GM23248 (cell line): ENCODE data around the gene CALD1. TPM values are rescaled to one million over a fixed set of nuclear protein-coding genes. Genes with fewer than 3 reads are reported as not detected.

Experiments used
- DNase-seq: peaks from one replicate; pipeline ENCODE4 v3.0.0-alpha.2; 2015
- H2AFZ ChIP-seq: fragments of 200-600 bp; sonication (generic); 2 replicates; pipeline ENCODE4 v1.6.1; 2016; ENCODE audit warnings: antibody characterized with exemption
- H3F3A ChIP-seq: fragments of 200-600 bp; sonication (generic); 2 replicates; pipeline ENCODE4 v1.6.1; 2016; ENCODE audit warnings: mild to moderate bottlenecking, antibody characterized with exemption, mixed run types; ENCODE audit not compliant: insufficient read depth
- H3K27ac ChIP-seq: fragments of 200-600 bp; sonication (generic); 2 replicates; pipeline ENCODE4 v1.5.1; 2016; ENCODE audit warnings: mild to moderate bottlenecking
- H3K27me3 ChIP-seq: fragments of 200-600 bp; sonication (generic); replicated peaks from 2 replicates; pipeline ENCODE4 v1.6.1; 2016; ENCODE audit warnings: mild to moderate bottlenecking; ENCODE audit not compliant: insufficient read depth
- H3K36me3 ChIP-seq: fragments of 200-600 bp; sonication (generic); 2 replicates; pipeline ENCODE4 v1.6.1; 2016; ENCODE audit warnings: low read depth, mild to moderate bottlenecking
- H3K4me1 ChIP-seq: fragments of 200-600 bp; sonication (generic); 2 replicates; pipeline ENCODE4 v1.6.1; 2016; ENCODE audit warnings: mild to moderate bottlenecking; ENCODE audit not compliant: insufficient read depth
- H3K4me2 ChIP-seq: fragments of 200-600 bp; sonication (generic); one replicate; pipeline ENCODE4 v1.6.1; 2016; ENCODE audit warnings: mild to moderate bottlenecking; ENCODE audit not compliant: unreplicated experiment
- H3K4me3 ChIP-seq: fragments of 200-600 bp; sonication (generic); 2 replicates; pipeline ENCODE4 v1.5.1; 2016; ENCODE audit warnings: mild to moderate bottlenecking
- H3K79me2 ChIP-seq: fragments of 200-600 bp; sonication (generic); 2 replicates; pipeline ENCODE4 v1.6.1; 2016; ENCODE audit warnings: mild to moderate bottlenecking; ENCODE audit not compliant: insufficient read depth
- H3K9ac ChIP-seq: fragments of 200-600 bp; sonication (generic); 2 replicates; pipeline ENCODE4 v1.6.1; 2016; ENCODE audit warnings: mild to moderate bottlenecking
- H3K9me2 ChIP-seq: fragments of 200-600 bp; sonication (generic); 2 replicates; pipeline ENCODE4 v1.6.1; 2016; ENCODE audit warnings: mixed run types, mild to moderate bottlenecking, moderate library complexity; ENCODE audit not compliant: insufficient read depth
- H3K9me3 ChIP-seq: fragments of 200-600 bp; sonication (generic); one replicate; pipeline ENCODE4 v1.6.1; 2017; ENCODE audit warnings: low read depth
- H4K20me1 ChIP-seq: fragments of 200-600 bp; sonication (generic); 2 replicates; pipeline ENCODE4 v1.6.0; 2016; ENCODE audit not compliant: insufficient read depth
- EZH2 ChIP-seq: fragments of 200-600 bp; sonication (generic); IDR thresholded peaks from 2 replicates; pipeline ENCODE4 v1.6.1; 2018; ENCODE audit warnings: antibody characterized with exemption, mild to moderate bottlenecking; ENCODE audit not compliant: insufficient read depth, poor library complexity, severe bottlenecking
- EZH2phosphoT487 ChIP-seq: fragments of 200-600 bp; sonication (generic); IDR thresholded peaks from 2 replicates; pipeline ENCODE4 v1.6.1; 2018; ENCODE audit warnings: antibody characterized with exemption, moderate library complexity, mild to moderate bottlenecking, low read depth; ENCODE audit not compliant: insufficient read depth
- WGBS, 2 experiments: methylation state at CpG; one replicate each; pipeline ENCODE4 v1.1.6; 2015 to 2017; ENCODE audit warnings: low lambda C conversion rate in 2 of 2, low coverage in 1 of 2; ENCODE audit errors: missing lambda C conversion rate in 2 of 2; 5-methylcytosine and 5-hydroxymethylcytosine counted together
- in situ Hi-C: fragments of 300-500 bp; cut with MboI; formaldehyde crosslinking; loops from 2 replicates; pipeline ENCODE4 v1.15.0; 2020
- polyA plus RNA-seq: library from polyadenylated mRNA; unstranded; fragments of >200 nt; fragmentation: Nextera tagmentation; extraction: Ambion mirVana; gene quantifications from 2 replicates; pipeline ENCODE4 v1.2.1, GENCODE V29; 2016
- total RNA-seq: library from RNA; depleted of rRNA; stranded (reverse); fragments of >200 nt; shearing (Covaris generic); gene quantifications from 2 replicates; pipeline ENCODE4 v1.2.3, GENCODE V29; 2014

The CALD1 gene
- total and polyA plus RNA-seq, 2 experiments from 2014 or later: 698 to 1,687 TPM

DNA sequence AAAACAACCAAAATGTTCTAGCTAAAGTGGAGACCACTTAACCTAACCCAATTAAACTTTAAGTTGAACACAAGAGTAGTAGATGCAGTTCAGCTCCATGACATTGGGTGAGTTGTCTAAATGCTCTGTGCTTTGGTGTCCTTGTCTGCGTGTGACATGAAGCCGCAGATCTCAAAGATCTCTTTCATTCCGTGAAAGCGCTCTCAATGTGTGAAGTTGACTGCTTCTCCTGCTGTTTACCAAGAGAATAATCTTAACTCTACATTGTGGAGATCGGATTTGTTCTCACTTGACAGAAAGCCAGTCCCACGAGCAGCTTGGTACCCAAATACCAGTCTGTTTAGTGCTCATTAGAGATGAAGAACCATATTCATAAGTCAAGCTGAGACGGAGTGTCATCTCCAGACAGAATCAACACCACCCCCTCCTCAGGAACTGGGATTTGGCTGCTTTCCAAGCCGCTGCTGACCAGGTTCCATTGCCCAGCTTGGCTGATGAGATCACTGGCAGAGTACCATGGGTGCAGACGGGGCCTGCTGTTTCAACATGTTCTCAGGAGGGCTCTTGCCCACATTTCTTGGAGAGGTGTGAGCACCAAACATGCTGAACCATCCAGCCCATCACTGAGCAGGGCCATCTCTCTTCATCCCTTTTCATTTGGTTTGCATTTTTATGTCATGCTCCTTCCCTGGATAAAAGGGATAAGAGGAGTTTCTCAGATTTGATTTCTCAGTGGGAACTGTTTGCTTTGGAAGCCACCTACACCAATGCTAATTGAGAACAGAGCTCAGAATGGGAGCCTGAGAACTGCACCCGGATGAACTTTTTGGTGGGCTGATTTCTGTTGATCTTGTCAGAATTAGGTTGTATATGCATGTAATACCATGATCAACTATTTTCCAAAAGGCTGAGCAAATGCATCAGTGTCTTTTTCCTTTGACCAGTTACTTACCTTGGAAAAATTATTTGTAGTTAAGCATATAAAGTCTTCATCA, 111.1 kb downstream of the CALD1 start:
- no peaks in the 10 kb centered on the region; the same call in 1 of the 2 replicates for H4K20me1 ChIP-seq
- 41 to 48% methylated on average over 10 of the region's 10 CpGs for WGBS, 2 experiments
- H3K79me2 ChIP-seq: peaks cover 92% of the 10 kb centered on the region
- no peak for TF ChIP-seq EZH2
- no peak for TF ChIP-seq EZH2phosphoT487
- H3K4me3 ChIP-seq: peak overlapping the region; percentile 70
- in situ Hi-C loops: no loop called here
- peaks cover 64% of the 10 kb centered on the region for H3K4me1 ChIP-seq
- H3K27me3 ChIP-seq: no peaks in the 10 kb centered on the region
- no peaks in the 10 kb centered on the region for H3K9me2 ChIP-seq
- peaks cover 89% of the 10 kb centered on the region for H3F3A ChIP-seq
- no peaks in the 10 kb centered on the region for H3K9me3 ChIP-seq
- DNase-seq: peak; percentile 63
- H3K36me3 ChIP-seq: peaks cover 10% of the 10 kb centered on the region; the same call in 1 of the 2 replicates
- peak overlapping the region; percentile 75 for H3K27ac ChIP-seq
- H3K4me2 ChIP-seq: peak overlapping the region; percentile 76
- no peak overlapping the region for H2AFZ ChIP-seq
- peak overlapping the region; percentile 77 for H3K9ac ChIP-seq

DNA sequence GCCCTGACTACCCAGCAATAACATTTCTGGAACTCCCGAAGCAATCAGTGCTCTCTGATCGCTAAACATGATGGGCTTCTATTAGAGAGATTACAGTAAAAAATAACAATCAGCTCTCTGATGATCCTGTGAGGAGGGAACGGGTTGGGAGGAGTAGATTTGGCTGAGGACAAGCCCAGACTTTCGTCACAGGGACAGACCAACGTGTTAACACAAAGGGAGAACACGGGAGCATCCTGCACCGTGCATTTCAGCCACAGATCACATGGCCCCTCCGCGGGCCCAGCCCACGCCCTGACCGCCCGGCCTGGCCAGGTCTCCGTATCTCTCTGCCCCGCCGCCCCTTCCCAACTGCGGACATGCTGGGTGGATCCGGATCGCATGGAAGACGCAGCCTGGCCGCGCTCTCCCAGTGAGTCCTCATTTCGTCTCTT, 111.8 kb downstream of the CALD1 start:
- Histone ChIP-seq H3K79me2 (peaks cover 96% of the 10 kb centered on the region), H3K4me2 (peak overlapping the region; percentile 76), H3K9ac (peak overlapping the region; percentile 77), H4K20me1 (no peaks in the 10 kb centered on the region; the same call in 1 of the 2 replicates), H3K9me2 (no peaks in the 10 kb centered on the region), H3K4me1 (peaks cover 58% of the 10 kb centered on the region), H3K27me3 (no peaks in the 10 kb centered on the region), H3K27ac (peak overlapping the region; percentile 75), H3K4me3 (peak overlapping the region; percentile 70), H3F3A (peaks cover 89% of the 10 kb centered on the region), H3K36me3 (peaks cover 15% of the 10 kb centered on the region; the same call in 1 of the 2 replicates), H2AFZ (0 out of 2 replicates have a peak overlapping the region, but pooled peaks have one; percentile 5), H3K9me3 (no peaks in the 10 kb centered on the region)
- 1 to 3% methylated on average over 22 of the region's 22 CpGs for WGBS, 2 experiments
- DNase-seq: peak; percentile 93
- in situ Hi-C loops: no loop called here
- TF ChIP-seq EZH2phosphoT487 (no peak), EZH2 (no peak)

- H4K20me1 ChIP-seq: no peaks in the 10 kb centered on the region; the same call in 1 of the 2 replicates
- H3F3A ChIP-seq: peaks cover 89% of the 10 kb centered on the region
- H3K9me3 ChIP-seq: no peaks in the 10 kb centered on the region
- 5 to 7% methylated on average over 14 of the region's 14 CpGs for WGBS, 2 experiments
- 0 out of 2 replicates have a peak overlapping the region, but pooled peaks have one; percentile 5 for H2AFZ ChIP-seq
- peak overlapping the region; percentile 75 for H3K27ac ChIP-seq
- H3K4me1 ChIP-seq: peaks cover 51% of the 10 kb centered on the region
- H3K79me2 ChIP-seq: peaks cover 96% of the 10 kb centered on the region
- in situ Hi-C loops: no loop called here
- peak; percentile 65 for DNase-seq
- H3K9me2 ChIP-seq: no peaks in the 10 kb centered on the region
- H3K27me3 ChIP-seq: no peaks in the 10 kb centered on the region
- TF ChIP-seq EZH2: no peak
- TF ChIP-seq EZH2phosphoT487: no peak
- H3K36me3 ChIP-seq: peaks cover 19% of the 10 kb centered on the region; the same call in 1 of the 2 replicates
- H3K4me3 ChIP-seq: peak overlapping the region; percentile 70
- H3K4me2 ChIP-seq: peak overlapping the region; percentile 76
- H3K9ac ChIP-seq: peak overlapping the region; percentile 77
Measured at GRCh38 chr7:134891696-134892678, 112.6 kb downstream of the CALD1 start.
